ENCODE results near the gene NSMCE1.

Gene NSMCE1

DNA sequence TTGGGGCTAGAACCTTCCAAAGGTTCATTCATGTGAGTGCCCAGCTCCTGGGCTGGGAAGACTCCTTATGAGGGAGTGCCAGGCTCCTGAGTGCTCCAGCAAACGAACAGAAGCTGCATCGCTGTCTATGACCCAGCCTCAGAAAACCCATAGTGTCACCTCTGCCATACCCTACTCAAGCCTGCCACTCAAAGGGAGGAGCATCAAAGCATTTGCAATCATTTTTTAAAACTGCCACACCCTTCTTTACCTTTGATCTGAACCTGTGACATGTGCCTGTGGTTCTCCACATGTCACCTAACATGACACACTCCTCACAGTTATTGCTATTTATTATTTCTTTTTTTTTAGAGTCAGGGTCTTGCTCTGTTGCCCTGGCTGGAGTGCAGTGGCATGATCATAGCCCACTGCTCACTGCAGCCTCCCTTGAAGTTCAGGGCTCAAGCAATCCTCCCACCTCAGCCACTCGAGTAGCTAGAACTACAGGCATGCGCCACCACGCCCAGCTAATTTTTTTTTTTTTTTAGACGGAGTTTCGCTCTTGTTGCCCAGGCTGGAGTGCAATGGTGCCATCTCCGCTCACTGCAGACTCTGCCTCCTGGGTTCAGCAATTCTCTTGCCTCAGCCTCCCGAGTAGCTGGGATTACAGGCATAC, 72.5 kb downstream of the NSMCE1 start:
- TF ChIP-seq, protein P1, sequence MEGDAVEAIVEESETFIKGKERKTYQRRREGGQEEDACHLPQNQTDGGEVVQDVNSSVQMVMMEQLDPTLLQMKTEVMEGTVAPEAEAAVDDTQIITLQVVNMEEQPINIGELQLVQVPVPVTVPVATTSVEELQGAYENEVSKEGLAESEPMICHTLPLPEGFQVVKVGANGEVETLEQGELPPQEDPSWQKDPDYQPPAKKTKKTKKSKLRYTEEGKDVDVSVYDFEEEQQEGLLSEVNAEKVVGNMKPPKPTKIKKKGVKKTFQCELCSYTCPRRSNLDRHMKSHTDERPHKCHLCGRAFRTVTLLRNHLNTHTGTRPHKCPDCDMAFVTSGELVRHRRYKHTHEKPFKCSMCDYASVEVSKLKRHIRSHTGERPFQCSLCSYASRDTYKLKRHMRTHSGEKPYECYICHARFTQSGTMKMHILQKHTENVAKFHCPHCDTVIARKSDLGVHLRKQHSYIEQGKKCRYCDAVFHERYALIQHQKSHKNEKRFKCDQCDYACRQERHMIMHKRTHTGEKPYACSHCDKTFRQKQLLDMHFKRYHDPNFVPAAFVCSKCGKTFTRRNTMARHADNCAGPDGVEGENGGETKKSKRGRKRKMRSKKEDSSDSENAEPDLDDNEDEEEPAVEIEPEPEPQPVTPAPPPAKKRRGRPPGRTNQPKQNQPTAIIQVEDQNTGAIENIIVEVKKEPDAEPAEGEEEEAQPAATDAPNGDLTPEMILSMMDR (conservative IDR thresholded peaks at IDR 0.05; ENCODE audit: low read depth, low read length), result no peak
- H3K4me3 ChIP-seq (IDR thresholded peaks at IDR 0.05; ENCODE audit: insufficient read depth, low read depth, low read length), result no peak overlapping the region
- no peak overlapping the region for H3K9ac ChIP-seq
- H3K4me1 ChIP-seq (ENCODE audit: low read depth, poor library complexity, severe bottlenecking), result peaks cover 43% of the 10 kb centered on the region
- no peaks in the 10 kb centered on the region for H3K27me3 ChIP-seq (ENCODE audit: insufficient read depth, low read depth)
- H3K4me2 ChIP-seq, result no peak overlapping the region
- no peaks in the 10 kb centered on the region for H4K20me1 ChIP-seq (ENCODE audit: insufficient read depth)
- H3K36me3 ChIP-seq (ENCODE audit: insufficient read depth), result no peaks in the 10 kb centered on the region
- no peak overlapping the region for H2AFZ ChIP-seq (ENCODE audit: low read depth)
- no peaks in the 10 kb centered on the region for H3K79me2 ChIP-seq (ENCODE audit: insufficient read depth, low read depth)
- H3K27ac ChIP-seq, result no peak overlapping the region

DNA sequence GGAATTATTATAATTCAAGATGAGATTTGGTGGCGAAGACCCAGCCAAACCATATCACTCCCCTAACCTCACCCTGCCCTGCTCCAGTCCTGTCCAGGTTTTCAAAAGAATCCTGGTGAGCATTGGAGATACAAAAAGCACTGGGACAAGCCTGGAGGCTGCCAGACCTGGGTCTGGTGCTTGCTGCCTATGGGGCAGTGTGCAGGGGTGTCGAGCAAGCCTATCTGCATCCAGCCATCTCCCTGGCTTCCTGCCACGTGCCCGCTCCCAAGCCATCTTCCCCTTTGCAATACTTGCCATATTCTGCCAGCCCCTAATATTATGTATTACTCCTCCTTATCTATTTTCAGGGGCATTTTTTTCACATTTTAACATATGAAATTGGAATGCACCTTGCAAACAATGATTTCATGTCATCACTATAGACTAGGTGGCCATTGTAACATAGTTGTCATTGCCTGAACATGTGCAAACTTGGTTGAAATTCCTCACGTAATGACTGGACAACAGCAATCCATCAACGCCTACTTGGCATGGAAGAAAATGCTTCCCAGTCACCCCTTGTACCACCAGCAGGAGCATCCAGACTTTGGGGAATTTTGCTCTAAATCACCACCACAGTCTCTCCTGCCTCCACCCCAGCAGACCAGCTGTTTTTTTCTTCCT, 73.4 kb downstream of the NSMCE1 start:
- Histone ChIP-seq H3K36me3 (ENCODE audit: insufficient read depth) (no peaks in the 10 kb centered on the region), H3K4me1 (ENCODE audit: low read depth, poor library complexity, severe bottlenecking) (peaks cover 39% of the 10 kb centered on the region), H3K4me3 (IDR thresholded peaks at IDR 0.05; ENCODE audit: insufficient read depth, low read depth, low read length) (no peak overlapping the region), H3K4me2 (no peak overlapping the region), H3K9ac (no peak overlapping the region), H3K27ac (no peak overlapping the region), H3K27me3 (ENCODE audit: insufficient read depth, low read depth) (no peaks in the 10 kb centered on the region), H3K79me2 (ENCODE audit: insufficient read depth, low read depth) (no peaks in the 10 kb centered on the region), H4K20me1 (ENCODE audit: insufficient read depth) (no peaks in the 10 kb centered on the region), H2AFZ (ENCODE audit: low read depth) (no peak overlapping the region)
- TF ChIP-seq, protein P1 (conservative IDR thresholded peaks at IDR 0.05; ENCODE audit: low read depth, low read length), result no peak

DNA sequence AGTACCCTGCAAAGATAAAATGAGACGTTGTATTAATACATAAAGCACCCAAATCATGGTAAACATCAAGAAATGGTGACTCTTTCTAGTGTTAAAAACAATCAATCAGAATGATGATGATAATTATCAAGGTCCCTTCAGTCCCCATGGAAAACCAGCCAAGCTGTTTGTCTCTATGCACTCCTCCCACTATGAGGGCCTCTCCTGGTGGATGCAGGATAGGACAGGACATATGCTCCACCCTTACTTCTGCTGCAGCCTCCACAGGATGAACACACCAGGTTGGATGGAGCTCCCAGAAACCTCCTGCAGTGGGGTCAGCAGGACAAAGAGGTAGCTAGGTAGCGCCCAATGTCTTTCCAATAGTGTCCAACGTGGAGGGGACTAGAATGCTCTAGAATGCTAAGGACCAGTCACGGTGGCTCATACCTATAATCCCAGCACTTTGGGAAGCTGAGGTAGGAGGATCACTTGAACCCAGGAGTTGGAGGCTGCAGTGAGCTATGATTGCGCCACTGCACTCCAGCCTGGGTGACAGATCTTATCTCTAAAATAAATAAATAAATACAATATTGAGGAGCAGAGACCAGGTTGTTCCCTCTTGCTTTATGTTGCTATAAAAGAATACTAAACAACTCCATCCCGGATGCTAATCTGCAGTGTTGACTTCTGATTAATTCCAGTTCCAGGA, 75.1 kb downstream of the NSMCE1 start:
- Histone ChIP-seq H2AFZ (ENCODE audit: low read depth) (no peak overlapping the region), H3K4me1 (ENCODE audit: low read depth, poor library complexity, severe bottlenecking) (peaks cover 37% of the 10 kb centered on the region), H3K27ac (no peak overlapping the region), H4K20me1 (ENCODE audit: insufficient read depth) (no peaks in the 10 kb centered on the region), H3K79me2 (ENCODE audit: insufficient read depth, low read depth) (no peaks in the 10 kb centered on the region), H3K4me3 (IDR thresholded peaks at IDR 0.05; ENCODE audit: insufficient read depth, low read depth, low read length) (no peak overlapping the region), H3K4me2 (no peak overlapping the region), H3K9ac (no peak overlapping the region), H3K36me3 (ENCODE audit: insufficient read depth) (no peaks in the 10 kb centered on the region), H3K27me3 (ENCODE audit: insufficient read depth, low read depth) (no peaks in the 10 kb centered on the region)
- TF ChIP-seq, protein P1 (conservative IDR thresholded peaks at IDR 0.05; ENCODE audit: low read depth, low read length), result no peak

DNA sequence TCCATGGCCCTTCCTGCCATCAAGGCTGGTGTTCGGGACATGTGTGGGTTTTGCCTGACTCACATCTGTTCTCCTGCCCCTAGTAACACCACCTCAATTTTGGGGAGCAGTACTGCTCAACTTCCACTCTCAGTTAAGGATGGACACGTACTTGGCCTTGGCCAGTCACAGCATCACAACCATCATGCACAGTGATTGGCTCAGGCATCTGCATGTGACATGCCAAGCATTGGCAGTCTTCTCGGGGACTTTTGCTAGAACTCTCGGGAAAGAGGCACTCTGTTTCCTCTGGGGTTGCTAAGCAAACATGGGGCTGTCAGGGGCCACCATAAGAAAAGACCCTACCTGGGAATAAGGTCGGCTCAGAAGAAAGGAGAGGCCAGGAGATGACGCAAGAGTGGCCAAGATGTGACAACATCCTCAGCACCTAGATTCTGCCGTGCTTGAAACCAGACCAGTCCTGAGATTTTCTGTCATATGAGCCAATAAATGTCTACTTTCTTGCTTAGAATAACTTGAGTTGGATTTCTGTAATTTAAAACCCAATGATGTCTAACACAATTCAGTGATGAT, 77.1 kb downstream of the NSMCE1 start:
- Histone ChIP-seq H3K9ac (no peak overlapping the region), H3K36me3 (ENCODE audit: insufficient read depth) (no peaks in the 10 kb centered on the region), H2AFZ (ENCODE audit: low read depth) (no peak overlapping the region), H3K4me3 (IDR thresholded peaks at IDR 0.05; ENCODE audit: insufficient read depth, low read depth, low read length) (no peak overlapping the region), H3K27me3 (ENCODE audit: insufficient read depth, low read depth) (no peaks in the 10 kb centered on the region), H4K20me1 (ENCODE audit: insufficient read depth) (no peaks in the 10 kb centered on the region), H3K4me1 (ENCODE audit: low read depth, poor library complexity, severe bottlenecking) (peaks cover 20% of the 10 kb centered on the region), H3K79me2 (ENCODE audit: insufficient read depth, low read depth) (no peaks in the 10 kb centered on the region), H3K27ac (no peak overlapping the region), H3K4me2 (no peak overlapping the region)
- TF ChIP-seq, protein P1 (conservative IDR thresholded peaks at IDR 0.05; ENCODE audit: low read depth, low read length), result no peak

Measured in KMS-11 (cell line).